GM19455 (cell line): Measurements from ENCODE around the gene CHSY3.

Source experiments
- ATAC-seq: cut with Tn5 transposase; IDR thresholded peaks from one replicate; pipeline ENCODE4 v1.9.1; 2021; ENCODE audit not compliant: unreplicated experiment

CHSY3 gene

GRCh38 chr5:129904102-129904666 is at the start of gene CHSY3:
TSS of gene CHSY3 (plus strand) at chr5:129904465.
- ATAC-seq, result peak; percentile 59

- ATAC-seq, result no peak
Observed at GRCh38 chr5:129856325-129856724, 47.9 kb upstream of the CHSY3 start.

GRCh38 chr5:129857116-129857515 is 47.1 kb upstream of the CHSY3 start:
- no peak for ATAC-seq

DNA sequence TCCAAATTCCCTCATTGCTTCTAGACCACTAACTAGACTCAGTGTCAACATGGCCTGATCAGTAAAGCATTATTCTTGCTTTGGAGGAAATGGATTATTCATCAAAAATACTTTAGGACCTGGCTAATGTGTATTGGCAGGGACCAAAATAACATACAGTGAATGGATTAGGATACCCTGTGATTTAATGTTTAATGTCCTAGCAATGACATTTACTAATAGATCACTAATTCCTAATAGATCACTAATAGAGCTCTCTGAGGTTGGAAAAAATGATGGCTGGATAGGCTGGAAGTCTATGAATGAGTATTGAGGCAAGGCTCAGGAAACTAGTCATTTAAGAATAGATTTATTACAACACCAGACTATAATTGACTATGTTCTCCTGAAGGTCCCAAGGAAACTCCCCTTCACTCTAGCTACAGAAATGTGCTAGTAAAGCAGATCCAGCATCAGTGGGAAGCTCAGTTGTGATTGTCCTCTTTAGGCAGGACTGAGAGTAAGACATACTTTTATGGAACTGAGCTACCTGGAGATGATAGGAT is 46.1 kb upstream of the CHSY3 start:
- no peak for ATAC-seq

DNA sequence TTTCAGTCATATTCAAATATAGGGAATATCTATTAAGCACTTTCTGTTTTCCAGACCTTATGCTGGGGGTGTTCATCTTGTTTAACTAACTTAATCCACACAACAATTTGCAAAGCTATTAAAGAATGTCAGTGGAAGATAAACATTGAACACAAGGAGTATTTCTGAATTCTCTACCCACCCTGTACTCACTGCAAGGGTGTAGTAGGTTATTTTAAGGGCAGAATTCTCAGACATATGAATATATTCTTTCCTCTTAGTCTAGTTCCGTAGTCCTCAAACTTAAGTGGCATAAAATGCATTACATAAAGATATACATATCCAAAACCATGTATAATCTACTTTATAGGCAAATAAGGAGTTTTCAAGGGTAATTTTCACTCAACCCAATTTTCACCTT is 19.9 kb upstream of the CHSY3 start:
- ATAC-seq, result no peak

GRCh38 chr5:129899454-129899853 is 4.8 kb upstream of the CHSY3 start:
- ATAC-seq, result no peak

DNA sequence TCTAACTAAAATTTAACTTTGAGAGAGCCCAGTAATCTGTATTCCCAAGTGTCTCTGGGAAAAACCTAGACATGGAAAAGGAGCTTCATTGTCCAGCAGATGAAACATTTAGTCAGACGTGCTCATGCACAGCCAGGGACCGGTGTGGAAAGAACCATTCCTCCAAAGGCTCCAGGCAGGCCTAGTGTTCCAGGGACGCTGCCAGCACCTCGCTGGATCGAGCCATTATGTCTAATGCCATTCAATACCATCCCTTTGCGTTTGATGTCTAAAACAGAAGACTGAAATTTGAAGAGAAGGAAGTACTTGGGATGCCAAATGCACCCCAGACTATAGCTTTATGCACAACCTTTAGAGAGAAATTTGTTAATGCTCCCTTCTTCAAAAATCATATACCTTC is 1.4 kb upstream of the CHSY3 start:
- no peak for ATAC-seq

DNA sequence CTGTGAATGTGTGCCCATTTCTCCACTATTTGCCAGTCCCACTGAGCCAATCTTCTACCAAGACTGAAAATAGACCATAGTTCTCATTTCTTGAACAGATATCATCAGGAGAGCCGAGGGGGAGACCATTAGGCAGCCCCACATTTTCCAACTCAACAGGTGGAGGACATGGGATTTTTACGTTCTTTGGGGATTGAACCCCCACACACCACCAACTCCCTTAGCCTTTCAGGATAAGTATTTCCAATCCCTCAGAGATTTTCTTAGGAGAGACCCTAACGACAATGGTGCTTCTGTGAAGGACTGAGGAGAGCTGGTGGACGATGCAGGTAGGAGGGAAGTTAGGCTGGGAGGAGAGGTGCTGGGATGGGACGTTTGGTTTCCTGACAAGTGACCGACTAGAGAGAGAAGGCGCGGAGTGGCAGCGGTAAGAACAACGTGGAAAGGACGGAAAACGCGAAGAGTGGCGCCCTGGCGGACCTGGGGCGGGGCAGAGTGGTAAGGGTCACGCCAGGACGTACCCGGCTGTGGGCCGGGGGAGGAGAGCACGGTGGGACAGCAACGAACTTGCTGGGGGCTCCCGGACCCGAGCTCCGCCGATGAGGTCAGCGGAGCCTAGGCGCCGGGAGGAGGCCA is 681 bp upstream of the CHSY3 start:
- ATAC-seq, result peak; percentile 2

GRCh38 chr5:129904667-129905472 is 605 bp downstream of the CHSY3 start:
- peak; percentile 45 for ATAC-seq

DNA sequence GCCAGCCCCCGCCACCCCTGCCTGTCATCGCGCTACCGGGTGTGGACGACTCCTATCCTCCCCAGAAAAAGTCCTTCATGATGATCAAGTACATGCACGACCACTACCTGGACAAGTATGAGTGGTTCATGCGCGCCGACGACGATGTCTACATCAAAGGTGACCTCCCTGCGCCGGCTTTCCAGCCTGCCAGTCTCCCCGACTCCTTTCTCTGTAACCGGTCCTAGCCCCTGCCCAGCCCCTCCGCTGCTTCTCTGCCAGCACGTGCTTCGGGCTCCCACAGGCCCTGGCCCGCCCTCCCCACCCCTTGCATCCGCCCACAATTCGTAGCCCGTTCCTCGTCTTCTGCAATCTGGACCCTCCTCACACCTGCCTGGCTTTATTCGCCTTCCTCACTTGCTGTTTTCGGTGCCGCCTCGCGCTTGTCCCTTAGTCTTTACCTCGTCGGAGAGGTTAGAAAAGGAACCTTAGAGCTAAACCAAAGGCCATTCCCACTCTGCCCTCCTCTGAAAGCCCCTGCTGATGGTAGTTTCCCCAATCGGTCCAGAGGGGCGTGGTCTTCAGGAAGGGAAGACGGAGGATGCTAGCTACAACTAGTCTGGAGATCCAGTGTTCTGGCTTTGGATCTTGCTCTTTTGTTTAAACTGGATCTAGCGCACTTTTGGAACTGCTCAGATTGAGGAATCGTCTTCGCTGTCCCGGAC is 1.4 kb downstream of the CHSY3 start:
- ATAC-seq, result no peak

DNA sequence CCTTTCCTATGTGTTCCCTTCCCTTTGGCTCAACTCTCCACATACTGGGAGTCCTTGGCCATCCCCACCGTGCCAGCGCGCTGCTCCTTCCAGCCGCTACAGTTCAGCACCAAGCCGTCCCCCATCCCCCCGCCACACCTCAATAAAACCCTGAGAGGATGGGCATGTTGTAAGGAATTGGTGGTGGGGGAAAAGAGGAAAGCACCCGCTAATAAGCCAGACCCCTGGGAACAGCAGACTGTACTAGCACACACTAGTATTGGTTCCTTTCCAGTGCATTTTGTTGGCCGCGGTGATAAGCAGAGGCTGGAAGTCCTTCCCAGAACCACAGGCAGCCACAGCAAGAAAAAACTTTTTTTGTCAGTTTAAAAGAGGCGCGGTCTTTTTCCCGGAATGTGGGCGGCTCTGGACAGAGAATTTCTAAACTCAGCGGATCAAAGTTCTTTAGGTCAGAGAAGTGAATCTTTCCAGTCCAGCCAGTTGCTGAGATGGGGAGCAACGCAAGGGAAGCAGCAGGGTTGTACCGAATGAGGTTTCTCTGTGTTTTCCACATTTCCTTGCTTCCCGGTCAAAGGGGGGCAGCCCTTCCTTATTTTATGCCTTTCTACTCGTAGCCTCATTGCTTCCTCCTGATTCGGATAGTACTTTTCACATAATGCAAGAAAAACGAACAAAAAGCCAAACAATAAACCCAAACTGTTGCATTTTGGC is 2.1 kb downstream of the CHSY3 start:
- ATAC-seq, result no peak

GRCh38 chr5:129909225-129909624 is 5.0 kb downstream of the CHSY3 start:
- no peak for ATAC-seq

DNA sequence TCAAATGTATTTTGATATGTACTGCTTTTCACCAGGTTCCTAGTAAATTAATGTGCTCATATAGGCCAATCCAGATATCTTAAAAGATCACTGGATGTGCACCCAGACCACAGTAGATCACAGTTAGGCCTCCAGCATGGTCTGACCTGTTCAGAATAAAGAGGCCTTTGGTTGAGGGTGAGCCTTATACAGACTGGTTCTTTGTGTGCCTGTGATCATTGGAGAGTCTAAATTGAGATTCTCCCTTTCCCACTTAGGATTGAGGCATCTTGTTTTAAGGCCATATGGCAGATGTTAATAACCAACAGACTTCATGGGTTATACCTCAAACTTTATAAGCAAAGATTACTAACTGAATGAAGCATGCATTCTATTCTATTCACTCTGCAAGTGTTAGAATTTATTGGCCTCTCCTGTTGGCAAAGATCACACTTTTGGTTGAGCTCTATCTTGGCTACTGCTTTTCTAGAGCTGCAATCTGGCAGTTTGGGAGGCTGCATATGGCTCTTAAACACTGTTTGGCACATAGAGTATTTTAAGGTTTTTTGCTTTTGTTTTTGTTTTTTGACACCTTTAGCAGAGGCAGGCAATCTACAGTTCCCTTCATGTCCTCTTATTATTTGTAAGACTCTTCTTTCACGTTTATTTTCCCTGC is 8.5 kb downstream of the CHSY3 start:
- ATAC-seq, result no peak

DNA sequence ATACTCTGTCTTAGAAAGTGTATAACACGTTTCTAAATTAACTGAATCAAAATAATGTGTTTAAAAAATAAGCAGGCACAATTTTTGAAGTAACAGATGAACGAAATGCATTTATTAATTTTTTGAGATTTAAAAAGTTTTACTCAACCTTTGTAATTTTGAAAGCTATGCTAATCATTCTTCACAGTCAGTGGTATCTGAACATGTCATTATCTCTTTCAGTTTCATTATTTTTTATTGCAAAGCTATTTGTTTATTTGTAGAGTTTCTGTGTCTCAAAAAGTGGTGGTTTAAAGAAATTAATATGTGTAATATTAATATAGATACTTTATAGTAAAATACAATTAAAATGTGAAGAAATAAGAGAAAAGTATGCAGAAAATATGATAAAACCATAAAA is 11.2 kb downstream of the CHSY3 start:
- ATAC-seq, result no peak

DNA sequence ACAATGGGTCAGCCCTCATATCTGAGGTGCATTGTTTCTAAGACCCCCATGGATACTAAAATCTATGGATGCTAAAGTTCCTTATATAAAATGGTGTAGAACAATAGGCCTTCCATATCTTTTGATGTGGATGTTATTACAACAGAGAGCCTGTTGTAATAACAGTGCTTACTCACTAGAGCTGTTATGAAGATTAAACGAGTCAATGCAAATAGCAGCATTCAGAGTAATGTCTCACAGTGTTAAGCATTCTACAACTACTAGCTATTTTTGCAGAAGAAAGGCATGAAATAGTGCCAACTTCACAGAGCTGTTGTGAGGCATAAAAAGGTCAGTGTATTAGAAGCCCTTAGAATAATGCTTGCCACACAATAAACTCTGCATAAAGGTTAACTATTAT is 13.0 kb downstream of the CHSY3 start:
- ATAC-seq, result no peak

DNA sequence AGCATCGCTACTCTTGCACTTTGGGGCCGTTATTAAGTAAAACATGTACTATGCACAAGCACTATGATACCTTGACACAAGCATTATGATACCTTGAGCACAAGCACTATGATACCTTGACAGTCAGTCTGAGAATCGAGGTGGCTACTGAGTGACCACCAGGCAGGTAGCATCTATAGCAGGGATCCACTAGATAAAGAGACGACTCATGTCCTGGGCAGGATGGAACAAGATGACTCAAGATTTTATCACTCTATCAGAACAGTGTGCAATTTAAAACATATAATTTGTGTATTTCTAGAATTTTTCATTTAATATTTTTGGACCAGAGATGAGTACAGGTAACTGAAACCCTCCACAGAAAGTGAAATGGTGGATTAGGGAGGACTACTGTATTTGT is 16.9 kb downstream of the CHSY3 start:
- no peak for ATAC-seq

- no peak for ATAC-seq
Observed at GRCh38 chr5:129930221-129930620, 26.0 kb downstream of the CHSY3 start.

DNA sequence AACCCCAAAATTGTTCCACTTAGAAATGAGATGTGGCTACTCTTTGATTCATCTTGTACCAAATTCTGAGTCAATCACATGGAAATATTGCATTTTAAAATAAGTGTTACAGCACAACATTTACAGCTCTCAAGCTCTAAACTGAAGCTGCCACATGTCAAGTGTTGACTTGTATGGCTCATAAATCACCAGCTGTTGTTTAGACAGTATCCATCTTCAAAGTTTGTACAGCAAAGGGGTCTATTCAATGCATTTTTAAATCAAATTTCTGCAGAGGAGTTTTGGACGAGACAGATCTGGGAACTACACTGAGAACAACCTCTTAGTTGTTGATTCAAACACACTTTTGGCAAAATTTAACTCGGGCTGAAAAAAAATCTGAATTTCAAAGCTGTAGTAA is 31.4 kb downstream of the CHSY3 start:
- no peak for ATAC-seq

- ATAC-seq, result no peak
Observed at GRCh38 chr5:129938077-129938476, 33.8 kb downstream of the CHSY3 start.

- no peak for ATAC-seq
Observed at GRCh38 chr5:129943936-129944335, 39.7 kb downstream of the CHSY3 start.
